ENCODE data around the gene KYNU.

Gene KYNU

GRCh38 chr2:142874293-142874814 is 3.1 kb upstream of the KYNU start:
- no peak for ATAC-seq
- no peak for TF ChIP-seq ZNF70 (CRISPR knock-in tag; IDR thresholded peaks at IDR 0.05)

GRCh38 chr2:142875010-142875409 is 2.5 kb upstream of the KYNU start:
- TF ChIP-seq CREB5 (CRISPR knock-in tag; IDR thresholded peaks at IDR 0.05; ENCODE audit: low read depth) (no peak), ZFP3 (CRISPR knock-in tag; IDR thresholded peaks at IDR 0.05) (no peak), TSHZ2 (CRISPR knock-in tag; IDR thresholded peaks at IDR 0.05) (no peak), ZNF8 (CRISPR knock-in tag; IDR thresholded peaks at IDR 0.05) (no peak), ZC3H10 (CRISPR knock-in tag; IDR thresholded peaks at IDR 0.05) (no peak), RARB (CRISPR knock-in tag; IDR thresholded peaks at IDR 0.05) (no peak), ISL1 (CRISPR knock-in tag; IDR thresholded peaks at IDR 0.05) (no peak), PATZ1 (CRISPR knock-in tag; IDR thresholded peaks at IDR 0.05; ENCODE audit: borderline replicate concordance) (no peak), BACH2 (CRISPR knock-in tag; IDR thresholded peaks at IDR 0.05; ENCODE audit: borderline replicate concordance) (no peak), OSR1 (CRISPR knock-in tag; IDR thresholded peaks at IDR 0.05) (no peak), TOX (CRISPR knock-in tag; IDR thresholded peaks at IDR 0.05; ENCODE audit: borderline replicate concordance) (no peak), CSRNP3 (CRISPR knock-in tag; IDR thresholded peaks at IDR 0.05) (no peak), POU6F1 (CRISPR knock-in tag; IDR thresholded peaks at IDR 0.05; ENCODE audit: borderline replicate concordance, low read depth) (no peak), TCF4 (CRISPR knock-in tag; IDR thresholded peaks at IDR 0.05; ENCODE audit: borderline replicate concordance) (no peak), GLIS3 (CRISPR knock-in tag; IDR thresholded peaks at IDR 0.05) (no peak), ZFP30 (CRISPR knock-in tag; IDR thresholded peaks at IDR 0.05) (no peak), ZNF565 (CRISPR knock-in tag; conservative IDR thresholded peaks at IDR 0.05; ENCODE audit: low read depth) (no peak), CSDC2 (CRISPR knock-in tag; IDR thresholded peaks at IDR 0.05) (no peak), ARNTL (CRISPR knock-in tag; IDR thresholded peaks at IDR 0.05; ENCODE audit: borderline replicate concordance, low read depth) (no peak), ZNF70 (CRISPR knock-in tag; IDR thresholded peaks at IDR 0.05) (no peak)

GRCh38 chr2:142875652-142876051 is 1.8 kb upstream of the KYNU start:
- ATAC-seq: no peak
- no peak for TF ChIP-seq TSHZ2 (CRISPR knock-in tag; IDR thresholded peaks at IDR 0.05)
- TF ChIP-seq OSR1 (CRISPR knock-in tag; IDR thresholded peaks at IDR 0.05): no peak
- TF ChIP-seq SNAI2 (CRISPR knock-in tag; IDR thresholded peaks at IDR 0.05): no peak
- TF ChIP-seq CSRNP3 (CRISPR knock-in tag; IDR thresholded peaks at IDR 0.05): no peak
- TF ChIP-seq ISL1 (CRISPR knock-in tag; IDR thresholded peaks at IDR 0.05): no peak
- no peak for TF ChIP-seq ESRRG (CRISPR knock-in tag; IDR thresholded peaks at IDR 0.05)
- no peak for TF ChIP-seq ZFP3 (CRISPR knock-in tag; IDR thresholded peaks at IDR 0.05)
- no peak for TF ChIP-seq GLIS3 (CRISPR knock-in tag; IDR thresholded peaks at IDR 0.05)
- TF ChIP-seq ARNTL (CRISPR knock-in tag; IDR thresholded peaks at IDR 0.05; ENCODE audit: borderline replicate concordance, low read depth): no peak
- no peak for TF ChIP-seq PATZ1 (CRISPR knock-in tag; IDR thresholded peaks at IDR 0.05; ENCODE audit: borderline replicate concordance)
- no peak for TF ChIP-seq TCF4 (CRISPR knock-in tag; IDR thresholded peaks at IDR 0.05; ENCODE audit: borderline replicate concordance)
- no peak for TF ChIP-seq ZFP30 (CRISPR knock-in tag; IDR thresholded peaks at IDR 0.05)

More at GRCh38 chr2:142875010-142875409, 2.5 kb upstream of the KYNU start:
- no peak for ATAC-seq
